Aorta (tissue), 5 donors: ENCODE results near the gene TP53I3. TPM values are rescaled to one million over a fixed set of nuclear protein-coding genes. Genes with fewer than 3 reads are reported as not detected.
"Not testable (repeated sequence)": the region's sequence is repeated elsewhere in the genome, so short reads cannot be mapped to it uniquely, and the experiment has no call there.

Experiments
- ATAC-seq: fragments of 200-7000 bp; cut with Tn5 transposase; one replicate; pipeline ENCODE4 v1.9.1; 2022; ENCODE audit warnings: moderate library complexity; ENCODE audit not compliant: low FRiP score
- DNase-seq, 2 donors: peaks; one replicate each; pipeline ENCODE4 v3.0.0-alpha.2; 2020
- H3K27ac ChIP-seq, 2 donors: one replicate each; pipeline ENCODE4 v1.5.1; 2013; ENCODE audit warnings: low read length in 2 of 2, mild to moderate bottlenecking in 2 of 2, moderate library complexity in 2 of 2, control low read depth in 1 of 2, inconsistent platforms in 1 of 2, low read depth in 1 of 2
- H3K27me3 ChIP-seq, 2 donors: one replicate each; pipeline ENCODE4 v1.6.1; 2013; ENCODE audit warnings: control low read depth in 1 of 2, low read length in 1 of 2, mild to moderate bottlenecking in 1 of 2, moderate library complexity in 1 of 2; ENCODE audit not compliant: insufficient read depth in 2 of 2, control insufficient read depth in 1 of 2
- H3K36me3 ChIP-seq, 2 donors: one replicate each; pipeline ENCODE4 v1.6.1; 2013; ENCODE audit warnings: control low read depth in 1 of 2, low read length in 1 of 2, mild to moderate bottlenecking in 1 of 2; ENCODE audit not compliant: insufficient read depth in 2 of 2, control insufficient read depth in 1 of 2
- H3K4me1 ChIP-seq, 2 donors: one replicate each; pipeline ENCODE4 v1.6.1; 2013; ENCODE audit warnings: low read length in 2 of 2, control low read depth in 1 of 2, mild to moderate bottlenecking in 1 of 2, moderate library complexity in 1 of 2; ENCODE audit not compliant: insufficient read depth in 2 of 2, control insufficient read depth in 1 of 2
- H3K4me3 ChIP-seq, 2 donors: one replicate each; pipeline ENCODE4 v1.5.1; 2013; ENCODE audit warnings: low read length in 2 of 2, control low read depth in 1 of 2, mild to moderate bottlenecking in 1 of 2
- H3K9me3 ChIP-seq: one replicate; pipeline ENCODE4 v1.6.1; 2013; ENCODE audit warnings: mild to moderate bottlenecking, low read length; ENCODE audit not compliant: control insufficient read depth
- WGBS, 2 donors: extraction: QIAGEN DNeasy Blood & Tissue Kit; methylation state at CpG; one replicate each; pipeline ENCODE4 v1.1.7; 2013; 5-methylcytosine and 5-hydroxymethylcytosine counted together
- intact Hi-C, 2 donors: fragments of 100-400 bp; cut with DNase I; formaldehyde crosslinking; loops; one replicate each; pipeline versions ENCODE4 v1.14.2 to v1.15.0; 2022
- polyA plus RNA-seq, 2 donors: library from polyadenylated mRNA; stranded (reverse); fragments of 200-250 nt; gene quantifications; one replicate each; pipeline ENCODE4 v1.2.3, GENCODE V29; 2013
- total RNA-seq, 2 donors: library from RNA; stranded (reverse); fragmentation: NEBNext Ultra II Directional; extraction: Animal tissue kit (Norgen Biotek cat#: 25700); gene quantifications; one replicate each; pipeline ENCODE4 v1.2.1, GENCODE V29; 2021
- donor health status: healthy with polysubstance abuse.
- donor health status: Bipolar disorder and iron deficiency.
- donor health status: DM: no; HTN: no; CAD: no.
- donor health status: DM: no; HTN: no; CAD: no.
- donor health status: DM: yes; HTN: yes; CAD: no.

Gene TP53I3
- total and polyA plus RNA-seq, 4 donors: 7.3 to 35.5 (median 25.6) TPM

DNA sequence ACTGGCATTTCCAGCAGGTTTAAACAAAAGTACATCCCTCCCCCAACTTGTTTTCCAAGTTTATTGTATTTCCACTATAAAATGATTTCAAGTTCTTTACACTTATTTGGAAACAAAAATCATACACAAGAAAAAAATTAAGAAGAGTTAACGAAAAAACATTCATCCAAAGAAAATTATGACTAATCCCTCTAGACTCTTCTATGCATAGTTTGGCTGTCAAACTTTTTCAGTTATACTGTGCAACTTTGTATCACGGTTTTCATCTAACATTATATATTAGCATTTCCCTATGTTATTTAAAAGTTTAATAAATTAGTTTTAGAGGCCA is 38.1 kb downstream of the TP53I3 start:
- DNase-seq: no peak

DNA sequence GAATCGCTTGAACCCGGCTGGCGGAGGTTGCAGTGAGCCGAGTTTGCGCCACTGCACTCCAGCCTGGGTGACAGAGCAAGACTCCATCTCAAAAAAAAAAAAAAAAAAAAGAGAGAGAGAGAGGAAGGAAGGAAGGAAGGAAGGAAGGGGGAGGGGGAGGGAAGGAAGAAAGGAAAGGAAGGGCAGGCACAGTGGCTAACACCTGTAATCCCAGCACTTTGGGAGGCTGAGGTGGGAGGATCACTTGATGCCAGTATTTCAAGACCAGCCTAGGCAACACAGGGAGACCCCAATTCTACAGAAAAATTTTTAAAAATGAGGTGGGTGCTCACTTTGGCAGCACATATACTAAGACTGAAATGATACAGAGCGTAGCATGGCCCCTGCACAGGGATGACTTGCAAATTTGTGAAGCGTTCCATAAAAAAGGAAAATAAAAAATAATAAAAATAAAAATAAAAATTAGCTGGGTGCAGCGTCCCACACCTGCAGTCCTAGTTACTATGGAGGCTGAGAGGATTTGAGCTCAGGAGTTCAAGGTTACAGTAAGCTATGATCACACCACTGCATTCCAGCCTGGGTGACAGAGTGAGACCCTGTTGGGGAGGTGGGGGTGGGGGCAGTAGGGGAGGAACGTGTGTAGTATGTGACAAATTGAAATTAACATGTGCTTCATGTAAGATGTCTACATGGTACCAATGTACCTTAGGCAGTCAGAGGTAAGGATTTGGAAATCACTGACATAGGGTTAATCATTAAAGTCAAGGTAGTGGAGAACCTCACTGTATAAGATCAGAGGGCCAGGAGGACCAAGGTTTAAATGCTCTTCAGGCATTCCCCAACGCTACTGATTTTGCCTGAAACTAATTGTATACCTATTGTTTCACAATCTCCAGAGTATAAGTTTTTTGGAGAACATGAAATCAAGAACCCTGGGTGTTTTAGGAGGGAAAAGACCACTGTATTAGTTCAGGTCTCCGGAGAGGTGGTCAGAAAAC is 38.8 kb downstream of the TP53I3 start:
- no peak for DNase-seq
- Histone ChIP-seq H3K27ac (peak overlapping the region in 1 of 2 donors; percentile 25), H3K36me3 (no peaks in the 10 kb centered on the region), H3K9me3 (no peaks in the 10 kb centered on the region), H3K4me3 (no peak overlapping the region), H3K27me3 (no peaks in the 10 kb centered on the region), H3K4me1 (no peaks in the 10 kb centered on the region)
- intact Hi-C loops: loop anchor here (2.0 to 10.0 kb wide), 3 partner anchors 39 to 121 kb away; partner anchors contain the start of genes ATAD2B (in 2 of the 2), TP53I3 (in 1 of the 2) and UBXN2A (in 1 of the 2)
- ATAC-seq: no peak
- 78% methylated on average over 11 of the region's 11 CpGs for WGBS, 2 donors

More for the DNA sequence above, 38.1 kb downstream of the TP53I3 start:
- intact Hi-C loops: loop anchor here (2.0 to 10.0 kb wide), 3 partner anchors 38 to 122 kb away; partner anchors contain the start of genes ATAD2B (in 2 of the 2), TP53I3 (in 1 of the 2) and UBXN2A (in 1 of the 2)
- no peak overlapping the region for H3K27ac ChIP-seq
- no peaks in the 10 kb centered on the region for H3K27me3 ChIP-seq
- WGBS, 2 donors: 0 to 1% methylated on average over 2 of the region's 2 CpGs
- no peak for ATAC-seq
- H3K4me3 ChIP-seq: peak overlapping the region; percentile 55 to 62
- H3K36me3 ChIP-seq: no peaks in the 10 kb centered on the region
- no peaks in the 10 kb centered on the region for H3K9me3 ChIP-seq
- no peaks in the 10 kb centered on the region for H3K4me1 ChIP-seq

DNA sequence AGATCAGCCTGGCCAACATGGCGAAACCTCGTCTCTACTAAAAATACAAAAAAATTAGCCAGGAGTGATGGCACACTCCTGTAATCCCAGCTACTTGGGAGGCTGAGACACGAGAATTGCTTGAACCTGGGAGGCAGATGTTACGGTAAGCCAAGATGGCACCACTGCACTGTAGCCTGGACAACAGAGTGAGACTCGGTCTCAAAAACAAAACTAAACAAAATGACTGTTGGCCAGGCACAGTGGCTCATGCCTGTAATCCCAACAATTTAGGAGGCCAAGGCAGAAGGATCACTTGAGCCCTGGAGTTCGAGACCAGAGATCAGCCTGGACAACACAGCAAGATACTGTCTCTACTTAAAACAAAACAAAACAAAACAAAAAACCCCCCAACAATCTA is 41.5 kb downstream of the TP53I3 start:
- DNase-seq, H3K27me3 ChIP-seq, H3K4me1 ChIP-seq, ATAC-seq, H3K9me3 ChIP-seq, H3K4me3 ChIP-seq, H3K27ac ChIP-seq, H3K36me3 ChIP-seq: not testable (repeated sequence)
- WGBS, 2 donors: 95% methylated on average over 6 of the region's 6 CpGs
- intact Hi-C loops: loop anchor here (10.0 kb wide), 1 partner anchor 118 kb away; the partner anchor contains the start of gene ATAD2B (in 2 of the 2)

DNA sequence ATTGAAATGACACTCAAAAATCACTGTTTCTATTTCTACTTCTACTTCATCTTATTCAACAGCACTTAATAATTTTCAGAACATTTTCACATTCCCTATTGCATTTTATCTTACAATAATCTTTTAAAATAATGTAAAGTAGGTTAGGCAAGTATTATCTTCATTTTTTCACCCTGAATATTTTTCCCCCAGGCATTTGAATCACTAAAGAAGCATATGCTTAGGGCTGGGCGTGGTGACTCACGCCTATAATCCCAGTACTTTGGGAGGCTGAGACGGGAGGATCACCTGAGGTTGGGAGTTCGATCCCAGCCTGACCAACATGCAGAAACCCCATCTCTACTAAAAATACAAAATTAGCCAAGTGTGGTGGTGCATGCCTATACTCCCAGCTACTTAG is 44.1 kb downstream of the TP53I3 start:
- peaks cover 11 to 14% of the 10 kb centered on the region in 2 donors for H3K36me3 ChIP-seq
- no peak for ATAC-seq
- H3K4me1 ChIP-seq: no peaks in the 10 kb centered on the region
- WGBS, 2 donors: 86 to 98% methylated on average over 4 of the region's 4 CpGs
- no peaks in the 10 kb centered on the region for H3K9me3 ChIP-seq
- H3K27me3 ChIP-seq: no peaks in the 10 kb centered on the region
- no peak overlapping the region for H3K27ac ChIP-seq
- intact Hi-C loops: loop anchor here (10.0 kb wide), 1 partner anchor 116 kb away; the partner anchor contains the start of gene ATAD2B (in 2 of the 2)
- no peak overlapping the region for H3K4me3 ChIP-seq
- no peak for DNase-seq

DNA sequence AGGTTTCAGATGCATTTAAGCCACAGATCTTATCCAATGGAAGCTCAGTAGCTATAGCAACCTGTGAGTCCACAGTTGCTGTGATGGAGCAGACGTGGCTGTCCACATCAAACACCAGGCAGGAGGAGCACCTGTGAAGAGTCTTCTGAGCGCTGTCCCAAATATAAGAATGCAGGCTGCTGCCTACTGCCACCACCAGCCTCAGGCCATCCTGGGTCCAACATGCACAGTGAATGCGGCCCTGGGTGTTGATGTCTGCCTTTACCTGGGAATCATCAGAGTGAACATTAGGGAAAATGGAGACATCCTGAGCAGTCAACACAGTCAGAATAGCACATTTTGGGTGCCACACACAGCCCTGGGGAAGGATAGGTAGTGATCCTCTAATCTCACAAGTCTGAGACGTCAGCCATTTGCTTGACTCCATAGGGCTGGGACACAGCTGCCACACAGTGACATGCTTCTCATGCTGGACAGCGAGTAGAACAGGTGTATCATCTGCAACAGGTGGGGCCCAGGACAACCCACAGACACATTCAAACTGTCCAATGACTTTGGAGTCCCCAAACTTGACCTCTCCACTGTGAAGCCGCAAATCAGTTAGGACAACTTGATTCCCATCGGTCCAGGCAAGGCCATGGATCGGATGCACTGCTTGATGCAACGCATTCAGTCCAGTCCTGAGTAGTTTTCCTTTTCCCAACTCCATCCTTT is 45.7 kb downstream of the TP53I3 start:
- 90 to 94% methylated on average over 9 of the region's 9 CpGs for WGBS, 2 donors
- no peak for DNase-seq
- Histone ChIP-seq H3K9me3 (no peaks in the 10 kb centered on the region), H3K36me3 (peaks cover 11 to 14% of the 10 kb centered on the region in 2 donors), H3K27ac (no peak overlapping the region), H3K4me3 (no peak overlapping the region), H3K27me3 (no peaks in the 10 kb centered on the region), H3K4me1 (no peaks in the 10 kb centered on the region)
- no peak for ATAC-seq
- intact Hi-C loops: no loop called here

Other genes with a start within 250 kb of the TP53I3 start
- gene ATAD2B, start 157.7 kb downstream of the TP53I3 start, total RNA-seq: 10 to 100 TPM; 33.4 to 45.8 TPM
- 1 to 10 TPM; 2.3 to 3.6 TPM for gene ATAD2B, start 157.7 kb downstream of the TP53I3 start, polyA plus RNA-seq
- 10 to 100 TPM; 16.8 to 19.5 TPM for gene UBXN2A, start 144.4 kb downstream of the TP53I3 start, total RNA-seq
- gene UBXN2A, start 144.4 kb downstream of the TP53I3 start, polyA plus RNA-seq: 10 to 100 TPM; 10.0 to 11.5 TPM
- under 1 TPM; 0.33 to 0.42 TPM for gene MFSD2B, start 74.7 kb downstream of the TP53I3 start, total RNA-seq
- under 1 TPM in 1 of 2 donors, not detected in 1; 0.05 TPM for gene MFSD2B, start 74.7 kb downstream of the TP53I3 start, polyA plus RNA-seq
- 10 to 100 TPM in 1 of 2 donors, 1 to 10 TPM in 1; 8.3 to 11.2 TPM for gene WDCP, start 37.4 kb downstream of the TP53I3 start, total RNA-seq
- 1 to 10 TPM; 1.3 to 3.5 TPM for gene WDCP, start 37.4 kb downstream of the TP53I3 start, polyA plus RNA-seq
- gene FKBP1B, start 35.1 kb downstream of the TP53I3 start, total RNA-seq: 1 to 10 TPM; 5.9 to 7.3 TPM
- 10 to 100 TPM; 18.7 to 24.8 TPM for gene FKBP1B, start 35.1 kb downstream of the TP53I3 start, polyA plus RNA-seq
- 10 to 100 TPM; 54.4 to 60.5 TPM for gene SF3B6, start 8.5 kb downstream of the TP53I3 start, total RNA-seq
- 100 to 1,000 TPM; 115 to 158 TPM for gene SF3B6, start 8.5 kb downstream of the TP53I3 start, polyA plus RNA-seq
- gene PFN4, start 38.5 kb upstream of the TP53I3 start, total RNA-seq: under 1 TPM in 1 of 2 donors, not detected in 1; 0.93 TPM
- gene PFN4, start 38.5 kb upstream of the TP53I3 start, polyA plus RNA-seq: under 1 TPM; 0.26 to 0.63 TPM
- gene FAM228B, start 38.6 kb upstream of the TP53I3 start, total RNA-seq: 10 to 100 TPM; 36.7 to 47.8 TPM
- gene FAM228B, start 38.6 kb upstream of the TP53I3 start, polyA plus RNA-seq: 10 to 100 TPM; 30.0 to 31.1 TPM
- 1 to 10 TPM; 1.7 to 3.9 TPM for gene FAM228A, start 90.2 kb upstream of the TP53I3 start, total RNA-seq
- gene FAM228A, start 90.2 kb upstream of the TP53I3 start, polyA plus RNA-seq: 1 to 10 TPM; 1.0 to 4.7 TPM